Epithelial cell of prostate (primary cell): Measurements from ENCODE around the gene CLEC4G.
"Not testable (repeated sequence)": the region's sequence is repeated elsewhere in the genome, so short reads cannot be mapped to it uniquely, and the experiment has no call there.

Experiments
- DNase-seq: peaks from one replicate; pipeline ENCODE4 v3.0.0-alpha.2; 2011; ENCODE audit warnings: low read depth, low spot score
- H3K27ac ChIP-seq: fragments of 450-650 bp; 2 replicates; pipeline ENCODE4 v1.5.1; 2017; ENCODE audit warnings: mild to moderate bottlenecking

CLEC4G gene

DNA sequence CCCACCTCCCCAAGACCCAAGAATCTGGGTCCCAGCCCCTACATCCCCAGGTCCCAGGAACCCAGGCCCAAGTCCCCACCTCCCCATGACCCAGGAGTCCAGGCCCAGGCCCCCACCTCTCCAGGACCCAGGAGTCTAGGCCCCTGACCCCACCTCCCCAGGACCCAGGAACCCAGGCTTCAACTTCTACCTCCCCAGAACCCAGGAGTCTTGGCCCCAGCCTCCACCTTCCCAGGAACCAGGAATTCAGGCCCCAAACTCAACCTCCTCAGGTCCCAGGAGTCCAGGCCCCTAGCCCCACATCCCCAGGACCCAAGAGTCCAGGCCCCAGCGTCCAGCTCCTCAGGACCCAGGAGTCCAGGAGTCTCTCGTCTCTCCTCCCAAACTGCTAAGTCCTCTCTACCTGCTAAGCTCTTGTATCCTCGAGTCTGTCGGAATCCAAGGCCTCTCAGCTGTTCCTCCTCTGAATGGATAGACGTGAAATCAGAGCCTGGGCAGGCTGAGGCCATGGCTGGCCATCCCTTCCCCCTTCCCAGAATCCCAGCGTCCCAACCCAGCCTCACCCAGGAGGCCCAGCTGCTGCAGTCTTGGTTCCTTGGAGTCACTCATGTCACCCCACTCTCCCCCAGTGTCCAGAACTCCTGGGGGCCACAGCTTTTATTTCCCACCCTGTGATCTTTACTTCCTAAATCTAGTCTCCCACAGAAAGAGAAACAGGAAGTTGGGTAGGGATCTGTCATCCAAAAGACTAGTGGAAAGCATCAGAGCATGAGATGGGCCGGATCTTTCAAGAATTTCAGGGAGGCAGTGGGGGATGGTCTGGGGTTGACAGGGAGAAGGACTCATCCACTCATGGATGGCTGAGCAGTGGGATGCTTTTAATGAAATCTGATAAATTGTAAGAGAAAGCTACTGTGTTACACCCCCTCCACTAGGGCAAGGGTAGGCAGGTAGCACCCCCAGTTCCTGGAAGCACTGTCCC is 15.3 kb upstream of the CLEC4G start, which contains the start of gene CD209:
Gene CD209 (minus strand): TSS at position 632 of the 982 bp plus-strand sequence. CDS start 23 bp downstream, at position 609.
- H3K27ac ChIP-seq = no peak within 1 kb of the TSS
- no peak for DNase-seq

DNA sequence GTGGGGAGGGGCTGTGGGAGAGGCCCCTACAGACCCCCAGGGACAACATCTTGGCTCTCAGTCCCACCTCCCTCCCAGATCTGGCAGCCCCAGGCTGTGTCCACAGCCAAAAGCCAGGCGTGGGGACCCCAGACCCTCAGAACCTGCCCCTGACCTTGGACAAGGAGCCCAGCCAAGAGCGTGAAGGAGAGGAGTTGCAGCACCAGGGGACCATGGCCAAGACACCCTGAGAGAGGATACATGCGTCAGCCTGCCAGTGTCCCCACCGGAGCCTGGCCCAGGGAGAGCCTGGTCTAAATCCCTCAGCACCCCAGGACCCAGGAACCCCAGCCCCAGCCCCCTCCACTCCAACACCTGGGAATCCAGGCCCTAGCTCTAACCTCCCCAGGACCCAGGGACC is 14.4 kb upstream of the CLEC4G start:
- DNase-seq, H3K27ac ChIP-seq: not testable (repeated sequence)

DNA sequence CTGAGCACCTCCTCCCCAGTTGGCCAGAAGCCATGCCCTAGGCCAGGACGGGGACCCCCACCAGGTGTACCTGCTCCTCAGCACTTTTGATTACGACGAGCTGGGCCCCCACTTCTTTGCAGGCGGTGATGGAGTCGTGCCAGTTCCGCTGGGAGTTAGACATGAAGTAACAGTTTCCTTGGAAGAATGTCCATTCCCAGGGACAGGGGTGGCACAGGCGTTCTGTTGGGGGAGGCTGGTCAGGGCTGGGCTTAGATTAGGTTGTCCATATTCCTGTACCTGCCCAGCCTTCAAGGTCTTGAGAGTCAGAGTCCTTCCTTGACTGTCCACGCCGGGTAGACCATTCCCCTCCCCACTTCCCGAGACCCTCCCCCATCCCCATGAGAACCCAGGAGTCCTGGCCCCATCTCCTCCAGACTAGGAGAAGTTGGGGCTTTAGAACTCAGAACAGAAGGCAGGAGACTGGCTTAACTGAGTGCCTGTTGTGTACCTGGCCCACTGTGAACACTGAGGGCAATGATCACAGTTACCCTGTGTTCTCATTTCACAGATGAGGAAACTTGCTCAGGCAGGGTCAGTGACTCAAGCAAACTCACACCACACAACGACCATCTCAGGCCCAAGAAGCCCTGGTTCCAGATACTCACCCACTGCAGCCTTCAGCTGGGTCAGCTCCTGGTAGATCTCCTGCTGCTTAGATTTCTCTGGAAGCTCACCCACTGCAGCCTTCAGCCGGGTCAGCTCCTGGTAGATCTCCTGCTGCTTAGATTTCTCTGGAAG is 13.2 kb upstream of the CLEC4G start:
- DNase-seq = no peak
- H3K27ac ChIP-seq = no peak overlapping the region

DNA sequence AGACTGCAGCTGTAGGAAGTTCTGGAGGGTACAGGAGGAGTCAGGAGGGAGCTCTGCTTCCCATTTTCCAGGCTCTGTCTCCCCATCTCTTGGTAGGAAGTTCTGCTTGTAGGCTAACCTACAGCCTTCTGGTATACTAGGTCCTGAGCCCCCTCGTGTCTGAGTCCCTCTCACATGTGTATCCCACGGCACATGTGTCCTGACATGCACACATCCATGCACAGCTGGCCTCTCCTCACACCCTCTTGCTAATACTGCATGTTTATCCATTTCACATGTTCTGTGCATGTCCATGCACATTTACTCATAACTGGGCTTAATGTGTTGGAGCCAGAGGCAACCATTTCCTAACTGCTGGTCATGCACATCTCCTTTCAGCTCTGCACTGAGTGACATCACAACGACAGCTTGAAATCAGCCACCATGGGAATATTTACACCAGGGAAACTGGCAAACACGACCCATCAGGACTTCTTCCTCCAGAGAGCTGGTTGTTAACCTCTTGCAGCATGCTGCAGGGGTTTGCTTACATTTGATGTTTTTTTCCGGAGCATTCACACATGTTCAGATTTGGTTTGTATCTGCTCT is 12.4 kb upstream of the CLEC4G start:
- no peak for DNase-seq

DNA sequence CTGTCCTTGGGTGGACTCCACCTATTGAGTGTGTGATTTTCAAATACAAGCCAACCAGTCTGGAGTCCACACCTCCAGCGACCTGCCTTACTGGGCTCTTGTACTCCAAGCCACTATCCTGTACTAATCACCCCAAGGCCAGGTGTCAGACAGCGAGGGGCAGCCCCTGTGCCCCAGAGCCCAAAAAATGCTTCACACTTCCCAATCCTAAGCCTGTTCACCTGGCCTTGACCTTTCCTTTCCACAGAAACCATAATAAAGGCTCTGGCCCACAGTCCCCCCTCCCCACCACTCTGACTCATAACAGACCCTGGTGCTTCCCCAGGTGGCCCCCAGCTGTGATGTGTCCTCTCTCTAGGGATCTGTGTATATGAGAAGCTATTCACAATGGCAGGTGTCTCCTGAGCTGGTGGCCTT is 11.5 kb upstream of the CLEC4G start:
- DNase-seq = no peak
- no peak overlapping the region for H3K27ac ChIP-seq

More for the DNA sequence above, 12.4 kb upstream of the CLEC4G start:
- no peak overlapping the region for H3K27ac ChIP-seq

DNA sequence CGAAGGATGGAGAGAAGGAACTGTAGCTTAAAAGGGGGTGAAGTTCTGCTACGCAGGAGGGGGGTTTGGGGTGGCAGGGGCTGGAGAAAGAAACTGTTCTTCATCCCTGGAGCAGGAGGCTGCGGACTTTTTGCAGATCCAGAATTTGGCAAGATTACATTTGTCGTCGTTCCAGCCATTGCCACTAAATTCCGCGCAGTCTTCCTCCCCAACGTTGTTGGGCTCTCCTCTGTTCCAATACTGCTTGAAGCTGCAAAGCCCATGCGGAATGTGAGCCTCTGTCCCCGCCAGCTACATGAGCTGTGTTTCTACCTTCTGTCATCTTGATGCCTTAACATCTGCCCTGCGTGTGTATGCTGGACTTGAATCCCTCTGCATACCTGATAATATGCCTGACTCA is 11.1 kb upstream of the CLEC4G start:
- H3K27ac ChIP-seq = no peak overlapping the region
- no peak for DNase-seq

DNA sequence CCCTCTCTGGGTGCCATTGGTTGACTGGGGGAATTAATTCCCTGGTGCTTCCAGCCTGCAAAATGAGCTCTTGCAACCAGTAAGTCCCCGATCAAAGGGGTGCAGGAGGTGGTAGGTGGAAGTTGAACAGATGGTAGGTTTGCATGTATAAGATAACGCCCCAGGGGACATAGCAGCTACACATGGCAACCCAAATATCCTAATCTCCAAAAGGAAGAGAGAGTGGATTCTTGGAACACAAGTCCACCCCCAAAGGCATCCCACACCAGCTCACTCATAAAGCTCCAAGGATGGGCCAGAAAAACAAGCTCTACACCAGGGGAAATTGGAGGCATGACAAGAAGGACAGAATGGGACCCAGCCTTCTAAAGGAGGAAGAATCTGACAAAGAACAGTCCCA is 10.7 kb upstream of the CLEC4G start:
- DNase-seq = no peak
- H3K27ac ChIP-seq = no peak overlapping the region

DNA sequence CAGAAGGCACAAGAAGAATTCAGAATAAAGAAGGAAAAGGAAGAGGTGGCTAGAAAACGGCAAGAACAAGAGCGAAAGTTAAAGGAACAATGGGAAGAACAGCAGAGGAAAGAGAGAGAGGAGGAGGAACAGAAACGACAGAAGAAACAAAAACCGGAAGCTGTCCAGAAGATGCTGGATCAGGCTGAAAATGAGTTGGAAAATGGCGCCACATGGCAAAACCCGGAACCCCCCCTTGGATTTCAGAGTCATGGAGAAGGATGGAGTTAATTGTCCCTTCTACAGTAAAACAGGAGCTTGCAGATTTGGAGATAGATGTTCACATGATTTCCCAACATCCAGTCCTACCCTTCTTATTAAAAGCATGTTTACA is 8.8 kb upstream of the CLEC4G start:
- no peak for DNase-seq
- H3K27ac ChIP-seq = no peak overlapping the region

DNA sequence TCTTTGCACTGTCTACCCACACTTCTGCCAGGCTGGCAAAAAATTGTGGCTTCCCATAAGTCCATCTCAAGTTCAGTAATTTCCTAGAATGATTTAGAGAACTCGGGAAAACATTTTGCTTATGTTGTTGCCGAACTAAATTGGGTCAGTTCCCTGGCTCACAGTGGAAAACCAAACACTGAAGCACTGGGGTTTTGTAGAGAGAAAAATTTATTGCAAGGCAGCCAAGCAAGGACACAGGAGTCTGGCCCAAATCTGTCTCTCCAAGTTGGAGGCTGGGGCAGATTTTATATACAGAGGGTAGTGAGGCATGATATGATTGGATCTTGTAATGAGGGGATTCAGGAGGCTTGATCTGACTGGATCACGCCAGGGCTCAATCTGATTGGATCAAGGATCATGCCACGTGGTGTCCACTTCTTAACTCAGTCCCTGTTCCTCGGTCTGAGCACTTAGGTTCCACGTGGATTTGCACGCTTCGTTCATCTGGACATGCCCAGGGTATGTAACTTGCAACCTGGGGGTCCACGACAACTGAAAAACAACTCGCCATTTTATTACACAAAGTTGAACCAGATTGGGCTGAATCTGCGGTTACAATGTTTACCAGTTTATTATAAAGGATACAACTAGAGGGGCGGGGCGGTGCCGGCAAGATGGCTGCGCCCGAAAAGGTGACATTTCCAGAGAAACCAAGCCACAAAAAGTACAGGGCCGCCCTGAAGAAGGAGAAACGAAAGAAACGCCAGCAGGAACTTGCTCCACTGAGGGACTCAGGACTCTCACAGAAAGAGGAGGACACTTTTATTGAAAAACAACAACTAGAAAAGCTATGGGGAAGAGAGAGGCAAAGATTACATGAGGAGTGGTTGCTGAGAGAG is 8.1 kb upstream of the CLEC4G start:
- no peak overlapping the region for H3K27ac ChIP-seq
- no peak for DNase-seq

DNA sequence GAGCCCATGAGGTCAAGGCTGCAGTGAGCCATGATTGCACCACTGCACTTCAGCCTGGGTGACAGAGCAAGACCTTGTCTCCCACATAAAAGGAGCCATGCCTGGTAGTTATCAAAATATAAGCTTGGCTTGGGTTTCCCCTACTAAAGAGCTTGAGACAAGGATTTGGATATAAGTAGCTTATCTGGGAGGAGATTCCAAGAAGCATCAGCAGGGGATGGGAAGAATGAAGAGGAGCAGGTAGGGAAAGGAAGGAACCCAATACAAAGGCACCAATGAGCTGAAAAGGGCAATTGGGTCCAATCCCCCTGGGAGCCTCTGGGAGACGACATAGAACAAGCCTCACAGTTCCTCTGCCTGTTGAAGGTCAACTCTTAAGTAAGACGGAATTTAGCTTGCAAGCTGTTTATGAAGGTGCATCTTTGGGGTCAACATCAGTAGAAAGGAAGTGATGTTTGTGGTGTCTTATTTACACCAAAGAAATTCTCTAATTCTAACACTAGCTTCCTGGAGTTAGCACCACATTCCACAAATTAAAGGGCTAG is 7.4 kb upstream of the CLEC4G start:
- no peak overlapping the region for H3K27ac ChIP-seq
- DNase-seq = no peak

DNA sequence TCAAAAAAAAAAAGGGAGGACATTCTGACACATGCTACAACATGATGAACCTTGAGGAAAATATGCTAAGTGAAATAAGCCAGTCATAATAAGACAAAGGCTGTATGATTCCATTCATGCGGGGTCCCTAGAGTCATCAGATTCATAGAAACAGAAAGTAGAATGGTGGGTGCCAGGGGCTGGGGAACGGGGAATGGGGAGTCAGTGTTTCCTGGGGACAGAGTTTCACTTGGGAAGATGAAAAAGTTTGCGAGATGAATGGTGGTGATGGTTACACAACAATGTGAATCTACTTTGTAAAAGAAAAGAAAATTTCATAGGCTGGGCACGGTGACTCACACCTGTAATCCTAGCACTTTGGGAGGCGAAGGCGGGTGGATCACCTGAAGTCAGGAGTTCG is 6.1 kb upstream of the CLEC4G start:
- H3K27ac ChIP-seq = no peak overlapping the region
- DNase-seq = no peak

DNA sequence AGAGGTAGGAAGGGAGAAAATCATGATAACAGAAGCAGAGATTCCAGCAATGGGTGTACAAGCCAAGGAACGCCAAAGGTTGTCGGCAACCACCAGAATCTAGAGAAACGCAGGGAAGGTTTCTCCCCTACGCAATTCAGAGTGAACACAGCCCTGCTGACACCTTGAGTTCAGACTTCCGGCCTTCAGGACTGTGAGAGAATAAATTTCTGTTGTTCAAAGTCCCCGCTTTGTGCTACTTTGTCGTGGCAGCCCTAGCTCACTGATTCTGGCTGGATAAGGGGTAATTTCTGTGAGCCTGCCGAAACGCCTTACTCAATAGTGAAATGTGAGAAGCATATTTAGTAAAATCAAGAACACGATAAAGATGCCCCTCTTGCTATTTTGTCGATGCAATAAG is 5.3 kb upstream of the CLEC4G start:
- no peak overlapping the region for H3K27ac ChIP-seq
- no peak for DNase-seq

DNA sequence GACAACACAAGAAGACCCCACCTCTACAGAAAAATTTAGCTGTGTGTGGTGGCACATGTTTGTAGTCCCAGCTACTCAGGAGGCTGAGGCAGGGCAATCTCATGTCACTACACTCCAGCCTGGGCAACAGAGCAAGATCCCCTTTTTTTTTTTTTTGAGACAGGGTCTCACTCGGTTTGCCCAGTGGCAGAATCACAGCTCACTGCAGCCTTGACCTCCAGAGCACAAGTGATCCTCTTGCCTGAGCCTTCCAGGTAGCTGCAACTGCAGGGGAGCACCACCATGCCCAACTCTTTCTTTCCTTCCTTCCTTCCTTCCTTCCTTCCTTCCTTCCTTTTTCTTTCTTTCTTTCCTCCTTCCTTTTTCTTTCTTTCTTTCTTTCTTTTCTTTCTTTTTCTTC is 4.2 kb upstream of the CLEC4G start:
- H3K27ac ChIP-seq = no peak overlapping the region
- no peak for DNase-seq

DNA sequence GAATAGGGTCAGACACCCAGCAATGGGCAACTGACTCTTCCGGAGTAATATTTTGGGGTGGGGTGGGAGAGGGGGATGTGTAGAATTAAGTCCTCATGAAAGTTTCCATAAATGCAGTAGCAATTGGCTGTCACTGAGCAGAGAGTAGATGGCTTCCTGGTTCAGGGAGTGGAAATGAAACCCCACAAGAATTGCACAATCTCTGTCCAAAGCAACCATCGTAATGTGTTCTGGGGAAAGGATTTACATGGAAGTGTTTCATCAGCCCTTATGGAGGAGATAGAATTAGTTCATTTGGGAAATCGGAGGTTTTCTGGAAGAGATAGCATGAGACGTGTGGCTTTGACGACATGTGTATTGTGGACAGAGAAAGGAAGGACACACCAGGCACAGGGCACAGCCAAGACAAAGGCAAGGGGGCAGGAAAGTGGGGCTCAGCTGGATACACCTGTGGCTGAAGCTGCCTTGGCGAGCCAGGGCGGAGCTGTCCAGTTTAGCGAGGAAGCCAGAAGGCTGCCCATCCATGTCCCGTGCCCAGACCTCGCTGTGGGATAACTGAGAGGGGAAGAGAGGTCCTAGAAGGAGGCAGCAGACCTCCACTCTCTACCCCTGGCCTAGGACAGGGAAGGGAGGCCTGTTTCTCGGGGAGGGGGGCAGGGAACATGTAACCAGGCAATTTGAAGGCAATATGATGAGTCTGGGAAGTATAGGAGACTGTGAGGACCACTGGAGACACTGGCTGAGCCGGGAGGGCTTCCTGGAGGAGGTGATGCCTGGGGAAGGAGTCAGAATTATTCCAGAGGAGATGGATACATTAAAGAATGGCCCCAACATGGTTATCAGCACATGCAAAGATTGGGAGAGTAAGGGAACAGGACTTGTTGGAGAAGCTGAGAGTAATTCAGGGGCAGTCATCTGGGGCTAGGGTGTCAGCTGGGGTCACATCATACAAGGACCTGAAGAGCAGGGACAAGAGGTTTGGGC is 2.6 kb upstream of the CLEC4G start:
- no peak for DNase-seq

DNA sequence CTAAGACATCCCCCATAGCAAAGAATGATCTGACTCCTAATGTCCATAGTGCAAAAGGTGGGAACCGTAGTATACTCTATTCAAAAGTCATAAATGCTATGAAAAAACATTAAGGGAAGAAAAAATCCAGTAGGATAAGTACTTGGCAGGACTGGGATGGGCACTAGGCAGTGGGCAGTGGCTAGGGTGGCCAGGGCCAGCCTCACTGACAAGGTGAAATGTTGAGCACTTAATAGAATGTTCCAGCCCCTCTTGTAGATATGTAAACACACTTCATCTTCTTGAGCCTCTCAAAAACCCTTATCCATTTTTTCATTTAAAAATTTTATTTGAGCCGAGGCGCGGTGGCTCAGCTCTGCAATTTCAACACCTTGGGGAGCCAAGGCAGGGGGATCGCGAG is 1.5 kb upstream of the CLEC4G start:
- H3K27ac ChIP-seq = no peak overlapping the region
- DNase-seq = no peak

More for the DNA sequence above, 2.6 kb upstream of the CLEC4G start:
- no peak overlapping the region for H3K27ac ChIP-seq

DNA sequence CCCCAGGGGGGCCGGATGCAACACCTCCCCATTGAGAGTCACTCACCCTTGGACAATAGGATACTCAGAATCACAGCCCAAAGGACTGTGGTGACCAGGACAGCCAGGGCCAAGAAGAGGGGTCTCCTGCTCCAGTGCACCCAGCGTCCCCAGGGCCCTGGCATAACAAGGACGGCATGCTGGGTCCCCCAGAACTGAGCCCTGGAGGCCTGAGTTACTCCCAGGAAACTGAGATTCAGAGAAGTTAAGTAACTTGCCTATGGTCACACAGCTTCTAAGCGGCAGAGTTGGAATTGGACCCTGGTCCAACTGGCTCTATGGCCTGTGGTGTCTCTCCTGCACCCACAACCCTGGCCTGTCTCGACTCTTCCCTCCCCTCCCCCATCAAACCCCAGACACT is 295 bp downstream of the CLEC4G start:
- H3K27ac ChIP-seq = no peak overlapping the region
- no peak for DNase-seq

DNA sequence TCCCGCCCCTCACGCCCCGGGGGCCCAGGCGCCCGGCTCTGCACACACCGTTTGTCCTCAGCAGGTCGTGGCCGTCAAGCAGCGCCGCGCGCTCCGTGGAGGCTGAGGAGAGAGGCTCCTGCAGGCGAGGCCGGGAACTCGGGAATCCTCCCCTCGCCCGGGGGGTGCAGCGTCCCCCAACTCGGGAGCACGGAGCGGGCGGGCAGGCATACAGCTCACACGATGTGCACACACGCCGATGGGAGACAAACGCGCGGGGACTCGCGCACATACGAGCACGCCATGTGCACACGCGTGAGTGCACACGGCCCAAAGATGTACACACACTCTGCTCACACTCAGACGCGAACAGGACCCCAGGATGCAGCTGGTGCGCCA is 703 bp downstream of the CLEC4G start:
- no peak overlapping the region for H3K27ac ChIP-seq
- DNase-seq = no peak
